HL-60 (cell line): ENCODE data around the gene FHAD1.

Experiments
- GABPA ChIP-seq: IDR thresholded peaks from 2 replicates; pipeline ENCODE4 v1.6.1; 2012; ENCODE audit warnings: low read depth
- POLR2AphosphoS5 ChIP-seq: IDR thresholded peaks from 2 replicates; pipeline ENCODE4 v1.6.1; 2012; ENCODE audit warnings: low read depth
- SPI1 ChIP-seq: IDR thresholded peaks from 2 replicates; pipeline ENCODE4 v1.6.1; 2012; ENCODE audit warnings: low read depth, mild to moderate bottlenecking, borderline replicate concordance
- TF ChIP-seq, protein P1 (sequence below): IDR thresholded peaks from one replicate; pipeline ENCODE4 v1.5.1; 2011; ENCODE audit warnings: low read length, control low read depth, inconsistent platforms; ENCODE audit not compliant: insufficient read depth
- TF ChIP-seq, protein P2 (sequence below): IDR thresholded peaks from 2 replicates; pipeline ENCODE4 v1.6.1; 2012; ENCODE audit warnings: low read depth; ENCODE audit not compliant: insufficient replicate concordance

DNA sequence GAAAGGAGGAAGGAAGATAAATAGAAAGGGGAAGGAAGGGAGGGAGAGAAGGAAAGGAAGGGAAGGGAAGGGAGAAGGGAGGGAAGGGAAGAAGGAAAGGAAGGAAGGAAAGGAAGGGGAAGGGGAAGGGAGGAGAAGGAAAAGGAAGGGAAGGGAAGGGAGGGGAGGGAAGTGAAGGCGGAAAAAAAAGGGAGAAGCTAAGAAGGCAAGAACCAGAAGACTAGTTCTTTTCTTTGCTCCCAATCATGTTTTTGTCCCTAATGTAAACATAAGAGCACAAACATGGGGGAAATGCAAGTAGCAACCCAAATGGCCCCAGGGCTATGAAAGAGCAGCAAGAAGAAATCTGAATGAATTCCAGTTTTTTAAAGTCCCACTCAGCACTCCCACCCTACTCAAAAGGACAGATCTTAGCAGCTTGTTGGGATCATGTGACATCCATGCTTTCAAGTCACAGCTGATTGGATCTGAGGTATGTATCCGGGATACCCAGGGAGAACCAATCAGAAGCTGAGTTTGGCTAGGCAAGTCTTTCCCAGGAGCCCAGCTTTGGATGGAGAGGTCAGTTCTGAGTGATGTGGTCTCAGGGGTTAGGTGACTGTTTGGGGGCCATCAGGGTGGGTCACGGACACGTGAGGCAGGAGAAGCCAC, 24.2 kb upstream of the FHAD1 start:
- TF ChIP-seq, protein P1, sequence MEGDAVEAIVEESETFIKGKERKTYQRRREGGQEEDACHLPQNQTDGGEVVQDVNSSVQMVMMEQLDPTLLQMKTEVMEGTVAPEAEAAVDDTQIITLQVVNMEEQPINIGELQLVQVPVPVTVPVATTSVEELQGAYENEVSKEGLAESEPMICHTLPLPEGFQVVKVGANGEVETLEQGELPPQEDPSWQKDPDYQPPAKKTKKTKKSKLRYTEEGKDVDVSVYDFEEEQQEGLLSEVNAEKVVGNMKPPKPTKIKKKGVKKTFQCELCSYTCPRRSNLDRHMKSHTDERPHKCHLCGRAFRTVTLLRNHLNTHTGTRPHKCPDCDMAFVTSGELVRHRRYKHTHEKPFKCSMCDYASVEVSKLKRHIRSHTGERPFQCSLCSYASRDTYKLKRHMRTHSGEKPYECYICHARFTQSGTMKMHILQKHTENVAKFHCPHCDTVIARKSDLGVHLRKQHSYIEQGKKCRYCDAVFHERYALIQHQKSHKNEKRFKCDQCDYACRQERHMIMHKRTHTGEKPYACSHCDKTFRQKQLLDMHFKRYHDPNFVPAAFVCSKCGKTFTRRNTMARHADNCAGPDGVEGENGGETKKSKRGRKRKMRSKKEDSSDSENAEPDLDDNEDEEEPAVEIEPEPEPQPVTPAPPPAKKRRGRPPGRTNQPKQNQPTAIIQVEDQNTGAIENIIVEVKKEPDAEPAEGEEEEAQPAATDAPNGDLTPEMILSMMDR: no peak
- TF ChIP-seq, protein P2, sequence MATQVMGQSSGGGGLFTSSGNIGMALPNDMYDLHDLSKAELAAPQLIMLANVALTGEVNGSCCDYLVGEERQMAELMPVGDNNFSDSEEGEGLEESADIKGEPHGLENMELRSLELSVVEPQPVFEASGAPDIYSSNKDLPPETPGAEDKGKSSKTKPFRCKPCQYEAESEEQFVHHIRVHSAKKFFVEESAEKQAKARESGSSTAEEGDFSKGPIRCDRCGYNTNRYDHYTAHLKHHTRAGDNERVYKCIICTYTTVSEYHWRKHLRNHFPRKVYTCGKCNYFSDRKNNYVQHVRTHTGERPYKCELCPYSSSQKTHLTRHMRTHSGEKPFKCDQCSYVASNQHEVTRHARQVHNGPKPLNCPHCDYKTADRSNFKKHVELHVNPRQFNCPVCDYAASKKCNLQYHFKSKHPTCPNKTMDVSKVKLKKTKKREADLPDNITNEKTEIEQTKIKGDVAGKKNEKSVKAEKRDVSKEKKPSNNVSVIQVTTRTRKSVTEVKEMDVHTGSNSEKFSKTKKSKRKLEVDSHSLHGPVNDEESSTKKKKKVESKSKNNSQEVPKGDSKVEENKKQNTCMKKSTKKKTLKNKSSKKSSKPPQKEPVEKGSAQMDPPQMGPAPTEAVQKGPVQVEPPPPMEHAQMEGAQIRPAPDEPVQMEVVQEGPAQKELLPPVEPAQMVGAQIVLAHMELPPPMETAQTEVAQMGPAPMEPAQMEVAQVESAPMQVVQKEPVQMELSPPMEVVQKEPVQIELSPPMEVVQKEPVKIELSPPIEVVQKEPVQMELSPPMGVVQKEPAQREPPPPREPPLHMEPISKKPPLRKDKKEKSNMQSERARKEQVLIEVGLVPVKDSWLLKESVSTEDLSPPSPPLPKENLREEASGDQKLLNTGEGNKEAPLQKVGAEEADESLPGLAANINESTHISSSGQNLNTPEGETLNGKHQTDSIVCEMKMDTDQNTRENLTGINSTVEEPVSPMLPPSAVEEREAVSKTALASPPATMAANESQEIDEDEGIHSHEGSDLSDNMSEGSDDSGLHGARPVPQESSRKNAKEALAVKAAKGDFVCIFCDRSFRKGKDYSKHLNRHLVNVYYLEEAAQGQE: no peak
- TF ChIP-seq POLR2AphosphoS5: no peak
- TF ChIP-seq SPI1: no peak
- TF ChIP-seq GABPA: no peak
